CD14-positive monocyte (primary cell): ENCODE results near the gene CINP. TPM values are rescaled to one million over a fixed set of nuclear protein-coding genes. Genes with fewer than 3 reads are reported as not detected.
A peak's percentile ranks its signal among the peaks of the same experiment; 100 is the strongest.

Source experiments
- DNase-seq, 3 donors: peaks; one replicate each; pipeline ENCODE4 v3.0.0-alpha.2; 2011 to 2022
- H2AFZ ChIP-seq: 2 replicates; pipeline ENCODE4 v1.6.0; 2012; ENCODE audit warnings: mild to moderate bottlenecking, low read depth, low read length, inconsistent platforms; ENCODE audit not compliant: insufficient read depth, poor library complexity, severe bottlenecking
- H3K27ac ChIP-seq, 2 donors: 1 replicate in 1 of 2; 2 replicates in 1 of 2; pipeline ENCODE4 v1.5.1; 2012 to 2013; ENCODE audit warnings: low read length in 2 of 2, control low read depth in 1 of 2, inconsistent platforms in 1 of 2, low read depth in 1 of 2, mild to moderate bottlenecking in 1 of 2
- H3K27me3 ChIP-seq, 2 donors: one replicate each; pipeline versions ENCODE4 v1.6.0 to v1.6.1; 2011 to 2013; ENCODE audit warnings: low read length in 2 of 2; ENCODE audit not compliant: control insufficient read depth in 2 of 2, insufficient read depth in 2 of 2
- H3K36me3 ChIP-seq, 2 donors: replicated peaks in 1 of 2; 1 replicate in 1 of 2; 2 replicates in 1 of 2; pipeline versions ENCODE4 v1.5.1 to v1.6.1; 2012 to 2013; ENCODE audit warnings: low read length in 2 of 2, control low read depth in 1 of 2, inconsistent platforms in 1 of 2, mild to moderate bottlenecking in 1 of 2; ENCODE audit not compliant: insufficient read depth in 2 of 2, control insufficient read depth in 1 of 2
- H3K4me1 ChIP-seq, 2 donors: 1 replicate in 1 of 2; 2 replicates in 1 of 2; pipeline versions ENCODE4 v1.5.1 to v1.6.1; 2012 to 2013; ENCODE audit warnings: low read length in 2 of 2, control low read depth in 1 of 2, inconsistent platforms in 1 of 2, mild to moderate bottlenecking in 1 of 2, moderate library complexity in 1 of 2; ENCODE audit not compliant: insufficient read depth in 2 of 2, control insufficient read depth in 1 of 2
- H3K4me2 ChIP-seq: replicated peaks from 2 replicates; pipeline ENCODE3; 2012; ENCODE audit warnings: low read length, moderate library complexity, mild to moderate bottlenecking; ENCODE audit not compliant: poor library complexity, severe bottlenecking; ENCODE audit errors: extremely low read depth
- H3K4me3 ChIP-seq, 3 experiments: fragments of 200-600 bp in 1 of 3; sonication (generic) in 1 of 3; replicated peaks in 1 of 3; 1 replicate in 2 of 3; 2 replicates in 1 of 3; pipeline ENCODE4 v1.5.1; 2011 to 2013; ENCODE audit warnings: low read length in 3 of 3, mild to moderate bottlenecking in 3 of 3, control low read depth in 2 of 3, low read depth in 2 of 3, inconsistent platforms in 1 of 3, moderate library complexity in 1 of 3
- H3K79me2 ChIP-seq: 2 replicates; pipeline ENCODE4 v1.6.0; 2012; ENCODE audit warnings: mild to moderate bottlenecking, control low read depth, inconsistent platforms, low read length, moderate library complexity; ENCODE audit not compliant: insufficient read depth
- H3K9ac ChIP-seq: 2 replicates; pipeline ENCODE4 v1.6.0; 2017; ENCODE audit warnings: low read length, mild to moderate bottlenecking; ENCODE audit not compliant: insufficient read depth, poor library complexity, severe bottlenecking
- H3K9me3 ChIP-seq, 2 donors: replicated peaks in 1 of 2; 1 replicate in 1 of 2; 2 replicates in 1 of 2; pipeline versions ENCODE4 v1.5.1 to v1.6.1; 2012 to 2013; ENCODE audit warnings: low read length in 2 of 2, control low read depth in 1 of 2; ENCODE audit not compliant: control insufficient read depth in 1 of 2, insufficient read depth in 1 of 2
- H4K20me1 ChIP-seq: 2 replicates; pipeline ENCODE4 v1.6.0; 2012; ENCODE audit warnings: mild to moderate bottlenecking, low read length, control low read depth, moderate library complexity; ENCODE audit not compliant: insufficient read depth
- H3K27ac Mint-ChIP-seq, 7 donors: one replicate each; pipeline ENCODE4 v1.8.0; 2020; ENCODE audit warnings: mild to moderate bottlenecking in 7 of 7, mixed read lengths in 7 of 7, moderate library complexity in 6 of 7, inconsistent platforms in 2 of 7
- H3K27me3 Mint-ChIP-seq, 3 donors: one replicate each; pipeline ENCODE4 v1.8.0; 2021 to 2022; ENCODE audit warnings: low read depth in 3 of 3, mild to moderate bottlenecking in 3 of 3, mixed read lengths in 3 of 3, moderate library complexity in 3 of 3, inconsistent platforms in 1 of 3
- H3K36me3 Mint-ChIP-seq, 2 donors: one replicate each; pipeline ENCODE4 v1.8.0; 2020; ENCODE audit warnings: mixed read lengths in 2 of 2, inconsistent platforms in 1 of 2, mild to moderate bottlenecking in 1 of 2
- H3K4me1 Mint-ChIP-seq: one replicate; pipeline ENCODE4 v1.8.0; 2020; ENCODE audit warnings: mild to moderate bottlenecking, mixed read lengths
- H3K4me3 Mint-ChIP-seq, 2 donors: one replicate each; pipeline ENCODE4 v1.8.0; 2020; ENCODE audit warnings: mild to moderate bottlenecking in 2 of 2, mixed read lengths in 2 of 2, moderate library complexity in 1 of 2
- H3K9me3 Mint-ChIP-seq, 7 donors: one replicate each; pipeline ENCODE4 v1.8.0; 2020 to 2022; ENCODE audit warnings: mixed read lengths in 7 of 7, mild to moderate bottlenecking in 6 of 7, moderate library complexity in 6 of 7, inconsistent platforms in 2 of 7
- CTCF ChIP-seq: fragments of 200-600 bp; IDR thresholded peaks from one replicate; pipeline ENCODE4 v1.8.0; 2022; ENCODE audit warnings: antibody characterized with exemption, mild to moderate bottlenecking
- WGBS: methylation state at CpG from one replicate; pipeline ENCODE4 v1.1.5; 2013; ENCODE audit warnings: missing lambda C conversion rate; ENCODE audit not compliant: insufficient coverage; 5-methylcytosine and 5-hydroxymethylcytosine counted together
- intact Hi-C, 2 donors: fragments of 100-400 bp; cut with micrococcal nuclease; formaldehyde crosslinking; loops; one replicate each; pipeline versions ENCODE4 v1.15.0 to v1.15.1; 2023
- polyA plus RNA-seq, 3 donors: library from polyadenylated mRNA; depleted of rRNA in 1 of 3; unstranded in 2 of 3; stranded (reverse) in 1 of 3; fragments of 300-500 nt in 2 of 3; fragments of >200 nt in 1 of 3; fragmentation: Illumina TruSeq in 2 of 3; gene quantifications; 1 replicate in 2 of 3; 2 replicates in 1 of 3; pipeline ENCODE4 v1.2.3, GENCODE V29; 2012 to 2021

The CINP gene
- polyA plus RNA-seq, 3 donors: 28.9 to 58.5 (median 57.1) TPM

GRCh38 chr14:102319351-102320032 is 43.2 kb downstream of the CINP start, which contains the start of gene ZNF839:
Gene ZNF839 (plus strand): TSS chr14:102319746. CDS start chr14:102319766, 20 bp downstream.
- H3K4me3 Mint-ChIP-seq: peak within 1 kb of the TSS; percentile 89 to 96
- peak; percentile 82 to 89 (median 88) for DNase-seq
- Histone ChIP-seq H3K79me2 (no peaks in the 10 kb centered on the region), H3K9ac (peak within 1 kb of the TSS; percentile 74), H3K4me3 (peak within 1 kb of the TSS; percentile 81 to 93 (median 87)), H3K27me3 (no peaks in the 10 kb centered on the region), H3K9me3 (no peaks in the 10 kb centered on the region), H3K36me3 (no peaks in the 10 kb centered on the region), H4K20me1 (no peaks in the 10 kb centered on the region), H3K4me1 (peaks cover 47 to 55% of the 10 kb centered on the region in 2 donors), H3K4me2 (peak within 1 kb of the TSS; percentile 67), H2AFZ (peak within 1 kb of the TSS; percentile 79), H3K27ac (peak within 1 kb of the TSS; percentile 70 to 92)
- intact Hi-C loops: loop anchor here (5.0 to 10.0 kb wide), 5 partner anchors 43 to 355 kb away; partner anchors contain the start of genes WDR20 (in 2 of the 2), CINP (in 1 of the 2), DYNC1H1 (in 1 of the 2) and HSP90AA1 (in 1 of the 2)
- no peaks in the 10 kb centered on the region for H3K36me3 Mint-ChIP-seq
- H3K9me3 Mint-ChIP-seq: no peaks in the 10 kb centered on the region
- H3K27ac Mint-ChIP-seq: peak within 1 kb of the TSS; percentile 92 to 98 (median 97)
- H3K27me3 Mint-ChIP-seq: peaks cover 0 to 3% (median 2%) of the 10 kb centered on the region in 3 donors
- no peak for TF ChIP-seq CTCF
- peaks cover 51% of the 10 kb centered on the region for H3K4me1 Mint-ChIP-seq
- under 1% methylated on average over 69 of the region's 71 CpGs for WGBS

GRCh38 chr14:102318781-102319276 is 43.9 kb downstream of the CINP start:
- 100% methylated on average over 4 of the region's 15 CpGs for WGBS

More at GRCh38 chr14:102318781-102319276, 43.9 kb downstream of the CINP start:
- H3K4me1 ChIP-seq: peaks cover 51 to 62% of the 10 kb centered on the region in 2 donors
- no peak for TF ChIP-seq CTCF
- peak overlapping the region; percentile 79 for H2AFZ ChIP-seq
- no peaks in the 10 kb centered on the region for H4K20me1 ChIP-seq
- H3K27ac ChIP-seq: peak overlapping the region in 1 of 2 donors; percentile 92
- peak overlapping the region; percentile 67 for H3K4me2 ChIP-seq
- Mint-ChIP-seq H3K9me3 (no peaks in the 10 kb centered on the region), H3K27me3 (peaks cover 2 to 4% (median 3%) of the 10 kb centered on the region in 3 donors), H3K36me3 (no peaks in the 10 kb centered on the region), H3K27ac (peak overlapping the region; percentile 92 to 98 (median 97)), H3K4me1 (peaks cover 56% of the 10 kb centered on the region), H3K4me3 (peak overlapping the region; percentile 89 to 96)
- H3K36me3 ChIP-seq: no peaks in the 10 kb centered on the region
- no peaks in the 10 kb centered on the region for H3K79me2 ChIP-seq
- peak overlapping the region; percentile 74 for H3K9ac ChIP-seq
- H3K4me3 ChIP-seq: peak overlapping the region; percentile 81 to 93 (median 87)
- peak in 1 of 3 donors; percentile 17 for DNase-seq
- H3K27me3 ChIP-seq: no peaks in the 10 kb centered on the region
- no peaks in the 10 kb centered on the region for H3K9me3 ChIP-seq
- intact Hi-C loops: loop anchor here in 1 of 2 donors (5.0 to 10.0 kb wide), 5 partner anchors 43 to 354 kb away; partner anchors contain the start of genes CINP, DYNC1H1, HSP90AA1 and TECPR2
